Spleen (tissue), 7 donors: ENCODE results near the gene SUN1.

Experiments used
- CTCF ChIP-seq, 11 experiments: fragments of 200-600 bp in 7 of 11; fragments of 450-650 bp in 4 of 11; sonication (generic) in 4 of 11; IDR thresholded peaks in 8 of 11; conservative IDR thresholded peaks in 3 of 11; 1 replicate in 7 of 11; 2 replicates in 4 of 11; pipeline versions ENCODE4 v1.4.0 to v1.8.0; 2016 to 2021; ENCODE audit warnings: antibody characterized with exemption in 11 of 11, inconsistent platforms in 4 of 11, mild to moderate bottlenecking in 1 of 11
- POLR2A ChIP-seq, 3 donors: fragments of 450-650 bp; IDR thresholded peaks; one replicate each; pipeline ENCODE4 v1.5.1; 2017; ENCODE audit warnings: antibody characterized with exemption in 3 of 3, mild to moderate bottlenecking in 1 of 3
- POLR2AphosphoS5 ChIP-seq, 3 donors: sonication (generic); formaldehyde crosslinking; IDR thresholded peaks; one replicate each; pipeline ENCODE4 v1.5.1; 2017; ENCODE audit warnings: antibody characterized with exemption in 3 of 3
- donor health status: DM: no; HTN: no; CAD: no; lungs with moderate emphysema.
- donor health status: DM: no; HTN: no; CAD: no.
- donor health status: DM: no; HTN: no; CAD: no.

GRCh38 chr7:889025-889390 is 56.7 kb downstream of the SUN1 start:
- TF ChIP-seq CTCF (IDR thresholded peaks at IDR 0.05 in 8 of 11, conservative IDR thresholded peaks at IDR 0.05 in 3 of 11) = no peak
- TF ChIP-seq POLR2A (IDR thresholded peaks at IDR 0.05) = no peak
- TF ChIP-seq POLR2AphosphoS5 (IDR thresholded peaks at IDR 0.05) = no peak
